Loucy (cell line): Measurements from ENCODE around the gene CALR.
"Not testable (repeated sequence)": the region's sequence is repeated elsewhere in the genome, so short reads cannot be mapped to it uniquely, and the experiment has no call there.

ENCODE experiments used
- H2AFZ ChIP-seq: fragments of 200-600 bp; sonication (generic); 2 replicates; pipeline ENCODE4 v1.6.0; 2016; ENCODE audit warnings: antibody characterized with exemption, mild to moderate bottlenecking, low read length, moderate library complexity
- H3F3A ChIP-seq: fragments of 200-600 bp; 2 replicates; pipeline ENCODE4 v1.6.0; 2016; ENCODE audit warnings: antibody characterized with exemption, low read depth, mild to moderate bottlenecking
- H3K27me3 ChIP-seq: fragments of 200-600 bp; sonication (generic); 2 replicates; pipeline ENCODE4 v1.6.1; 2014; ENCODE audit warnings: low read length, mild to moderate bottlenecking; ENCODE audit not compliant: insufficient read depth, poor library complexity, severe bottlenecking
- H3K36me3 ChIP-seq: fragments of 200-600 bp; sonication (generic); 2 replicates; pipeline ENCODE4 v1.6.1; 2016; ENCODE audit warnings: low read length; ENCODE audit not compliant: insufficient read depth
- H3K4me1 ChIP-seq: fragments of 200-600 bp; sonication (generic); 2 replicates; pipeline ENCODE4 v1.5.1; 2014; ENCODE audit warnings: low read length, mild to moderate bottlenecking; ENCODE audit not compliant: insufficient read depth, poor library complexity, severe bottlenecking
- H3K4me2 ChIP-seq: fragments of 200-600 bp; sonication (generic); 2 replicates; pipeline ENCODE4 v1.6.0; 2014; ENCODE audit warnings: antibody characterized with exemption, low read length, low read depth, mild to moderate bottlenecking; ENCODE audit not compliant: poor library complexity, severe bottlenecking
- H3K4me3 ChIP-seq: fragments of 200-600 bp; sonication (generic); 2 replicates; pipeline ENCODE4 v1.5.1; 2014; ENCODE audit warnings: low read length, mild to moderate bottlenecking, mixed read lengths; ENCODE audit not compliant: poor library complexity, severe bottlenecking
- H3K79me2 ChIP-seq: fragments of 200-600 bp; sonication (generic); 2 replicates; pipeline ENCODE4 v1.6.1; 2014; ENCODE audit warnings: low read length; ENCODE audit not compliant: insufficient read depth
- H3K9ac ChIP-seq: fragments of 200-600 bp; sonication (generic); 2 replicates; pipeline ENCODE4 v1.6.0; 2014; ENCODE audit warnings: mild to moderate bottlenecking, low read depth, low read length, moderate library complexity; ENCODE audit not compliant: poor library complexity, severe bottlenecking
- H3K9me2 ChIP-seq: fragments of 200-600 bp; sonication (generic); replicated peaks from 2 replicates; pipeline ENCODE4 v1.6.1; 2016; ENCODE audit warnings: low read depth, low read length, mixed read lengths
- H3K9me3 ChIP-seq: fragments of 200-600 bp; sonication (generic); 2 replicates; pipeline ENCODE4 v1.6.1; 2014; ENCODE audit warnings: mild to moderate bottlenecking, antibody characterized with exemption, low read length, low read depth; ENCODE audit not compliant: insufficient read depth
- H4K20me1 ChIP-seq: fragments of 200-600 bp; sonication (generic); 2 replicates; pipeline ENCODE4 v1.6.0; 2014; ENCODE audit warnings: antibody characterized with exemption, low read length, mild to moderate bottlenecking; ENCODE audit not compliant: insufficient read depth, poor library complexity, severe bottlenecking
- EZH2phosphoT487 ChIP-seq: fragments of 200-600 bp; IDR thresholded peaks from 2 replicates; pipeline ENCODE4 v1.6.1; 2018; ENCODE audit warnings: antibody characterized with exemption, mild to moderate bottlenecking, moderate library complexity, borderline replicate concordance
- TF ChIP-seq, protein P1 (sequence below): fragments of 200-600 bp; sonication (generic); conservative IDR thresholded peaks from 2 replicates; pipeline ENCODE4 v1.5.1; 2014; ENCODE audit warnings: mild to moderate bottlenecking, antibody characterized with exemption, low read length

The CALR gene

DNA sequence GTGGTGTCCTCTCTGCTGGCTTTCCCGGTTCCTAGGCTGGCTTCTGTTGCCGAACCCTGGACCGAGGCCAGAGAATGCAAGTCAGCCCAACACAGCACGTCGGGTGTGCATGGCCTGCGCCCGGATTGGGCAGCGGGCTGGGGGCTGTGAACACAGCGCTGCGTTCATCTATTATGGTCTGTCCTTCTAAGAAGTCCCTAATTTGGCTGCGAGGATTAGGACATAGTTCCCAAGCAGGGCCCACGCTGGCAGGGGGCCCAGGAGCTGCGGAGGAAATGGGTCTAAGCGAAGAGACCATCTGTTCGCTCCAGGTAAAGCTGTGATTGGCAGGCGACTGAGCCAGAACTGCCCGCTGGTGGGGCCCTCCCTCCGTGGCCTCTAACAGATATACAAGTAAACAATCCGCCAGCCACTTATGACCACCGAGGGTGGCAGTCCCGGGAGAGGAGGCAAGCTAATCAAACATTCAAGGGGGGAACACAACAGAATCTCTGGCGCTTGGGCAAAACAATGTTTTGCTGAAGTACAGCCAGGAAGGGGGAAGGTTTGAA, 25.3 kb upstream of the CALR start:
- Histone ChIP-seq H3F3A (no peaks in the 10 kb centered on the region), H4K20me1 (no peaks in the 10 kb centered on the region), H3K79me2 (peaks cover 3% of the 10 kb centered on the region; the same call in 1 of the 2 replicates), H3K9ac (peak overlapping the region; percentile 73), H2AFZ (no peak overlapping the region), H3K4me3 (peak overlapping the region; percentile 70), H3K4me2 (peak overlapping the region; percentile 80), H3K4me1 (peaks cover 36% of the 10 kb centered on the region), H3K27me3 (no peaks in the 10 kb centered on the region), H3K9me3 (no peaks in the 10 kb centered on the region), H3K36me3 (no peaks in the 10 kb centered on the region), H3K9me2 (no peaks in the 10 kb centered on the region)
- TF ChIP-seq, protein P1, sequence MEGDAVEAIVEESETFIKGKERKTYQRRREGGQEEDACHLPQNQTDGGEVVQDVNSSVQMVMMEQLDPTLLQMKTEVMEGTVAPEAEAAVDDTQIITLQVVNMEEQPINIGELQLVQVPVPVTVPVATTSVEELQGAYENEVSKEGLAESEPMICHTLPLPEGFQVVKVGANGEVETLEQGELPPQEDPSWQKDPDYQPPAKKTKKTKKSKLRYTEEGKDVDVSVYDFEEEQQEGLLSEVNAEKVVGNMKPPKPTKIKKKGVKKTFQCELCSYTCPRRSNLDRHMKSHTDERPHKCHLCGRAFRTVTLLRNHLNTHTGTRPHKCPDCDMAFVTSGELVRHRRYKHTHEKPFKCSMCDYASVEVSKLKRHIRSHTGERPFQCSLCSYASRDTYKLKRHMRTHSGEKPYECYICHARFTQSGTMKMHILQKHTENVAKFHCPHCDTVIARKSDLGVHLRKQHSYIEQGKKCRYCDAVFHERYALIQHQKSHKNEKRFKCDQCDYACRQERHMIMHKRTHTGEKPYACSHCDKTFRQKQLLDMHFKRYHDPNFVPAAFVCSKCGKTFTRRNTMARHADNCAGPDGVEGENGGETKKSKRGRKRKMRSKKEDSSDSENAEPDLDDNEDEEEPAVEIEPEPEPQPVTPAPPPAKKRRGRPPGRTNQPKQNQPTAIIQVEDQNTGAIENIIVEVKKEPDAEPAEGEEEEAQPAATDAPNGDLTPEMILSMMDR = no peak
- no peak for TF ChIP-seq EZH2phosphoT487

DNA sequence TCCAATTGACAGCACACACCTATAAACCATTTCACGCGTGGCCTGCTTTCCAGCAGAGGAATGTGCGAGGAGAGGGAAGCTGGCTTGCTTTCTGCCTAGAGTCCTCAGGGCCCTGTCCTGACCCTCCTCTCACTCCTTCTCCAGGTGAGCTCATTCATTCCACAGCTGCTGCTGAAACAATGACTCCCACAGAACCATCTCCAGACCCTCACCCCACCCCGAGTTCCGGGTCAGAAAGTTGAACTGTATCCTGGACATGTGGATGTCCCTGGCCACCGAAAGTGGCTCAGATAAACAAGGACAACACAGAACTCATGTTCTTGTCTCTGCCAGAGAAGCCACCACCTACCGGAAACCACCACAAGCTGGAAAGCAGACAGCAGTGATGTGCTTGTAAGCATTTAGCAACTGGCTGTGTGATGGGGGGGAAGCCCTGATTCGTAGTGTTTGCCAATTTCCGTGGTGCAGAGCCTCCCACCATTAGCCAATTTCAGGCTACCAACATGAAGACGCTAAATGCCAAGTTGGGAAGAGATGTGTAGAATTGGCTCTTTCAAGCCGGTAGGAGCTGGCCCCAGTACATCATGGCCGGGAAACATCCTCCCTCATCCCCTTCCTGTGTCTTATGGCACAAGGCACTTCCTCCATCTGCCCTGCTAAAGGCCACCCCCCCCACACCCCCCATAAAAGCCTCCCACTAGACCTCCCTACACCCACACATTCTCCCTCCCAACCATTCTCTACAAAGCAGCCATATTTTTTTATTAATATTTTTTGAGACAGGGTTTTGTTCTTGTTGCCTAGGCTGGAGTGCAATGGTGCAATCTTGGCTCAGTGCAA, 24.3 kb upstream of the CALR start:
- H4K20me1 ChIP-seq = no peaks in the 10 kb centered on the region
- peak overlapping the region; percentile 35; the same call in 1 of the 2 replicates for H2AFZ ChIP-seq
- H3K27me3 ChIP-seq = no peaks in the 10 kb centered on the region
- H3F3A ChIP-seq = no peaks in the 10 kb centered on the region
- TF ChIP-seq, protein P1 = no peak
- no peak for TF ChIP-seq EZH2phosphoT487
- peaks cover 7% of the 10 kb centered on the region; the same call in 1 of the 2 replicates for H3K79me2 ChIP-seq
- H3K9me3 ChIP-seq = no peaks in the 10 kb centered on the region
- peak overlapping the region; percentile 73 for H3K9ac ChIP-seq
- peaks cover 44% of the 10 kb centered on the region for H3K4me1 ChIP-seq
- peak overlapping the region; percentile 80 for H3K4me2 ChIP-seq
- H3K4me3 ChIP-seq = peak overlapping the region; percentile 70
- no peaks in the 10 kb centered on the region for H3K9me2 ChIP-seq
- no peaks in the 10 kb centered on the region for H3K36me3 ChIP-seq

DNA sequence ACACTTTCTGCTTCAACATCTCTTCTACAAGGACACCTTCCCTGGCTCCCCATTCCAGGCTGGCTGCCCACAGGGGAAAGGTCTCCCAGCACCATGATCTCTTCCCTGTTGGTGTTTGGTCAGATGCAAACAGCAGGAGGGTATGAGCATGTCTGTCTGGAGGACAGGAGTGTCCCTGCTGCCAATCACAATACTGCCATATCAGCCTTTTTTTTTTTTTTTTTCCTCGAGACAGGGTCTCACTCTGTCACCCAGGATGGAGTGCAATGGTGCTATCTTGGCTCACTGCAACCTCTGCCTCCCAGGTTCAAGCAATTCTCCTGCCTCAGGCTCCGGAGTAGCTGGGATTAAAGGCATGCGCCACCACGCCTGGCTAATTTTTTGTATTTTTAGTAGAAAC, 22.5 kb upstream of the CALR start:
- H3K79me2 ChIP-seq, H3K4me2 ChIP-seq, H3F3A ChIP-seq, H3K4me3 ChIP-seq, H3K27me3 ChIP-seq, H3K36me3 ChIP-seq, H3K9me2 ChIP-seq, H4K20me1 ChIP-seq, H2AFZ ChIP-seq, H3K9me3 ChIP-seq: not testable (repeated sequence)
- H3K4me1 ChIP-seq = peaks cover 44% of the 10 kb centered on the region
- H3K9ac ChIP-seq = peak overlapping the region; percentile 73
